ENCODE results near the gene TFF3.

The TFF3 gene

GRCh38 chr21:42263591-42264131, 51.5 kb downstream of the TFF3 start:
- DNase-seq = no peak

- no peak for DNase-seq
These were observed 52.4 kb downstream of the TFF3 start for GRCh38 chr21:42262831-42263231.

GRCh38 chr21:42261829-42262200, 53.4 kb downstream of the TFF3 start:
- no peak for DNase-seq
